Measurements from ENCODE around the gene DRC7.

The DRC7 gene

DNA sequence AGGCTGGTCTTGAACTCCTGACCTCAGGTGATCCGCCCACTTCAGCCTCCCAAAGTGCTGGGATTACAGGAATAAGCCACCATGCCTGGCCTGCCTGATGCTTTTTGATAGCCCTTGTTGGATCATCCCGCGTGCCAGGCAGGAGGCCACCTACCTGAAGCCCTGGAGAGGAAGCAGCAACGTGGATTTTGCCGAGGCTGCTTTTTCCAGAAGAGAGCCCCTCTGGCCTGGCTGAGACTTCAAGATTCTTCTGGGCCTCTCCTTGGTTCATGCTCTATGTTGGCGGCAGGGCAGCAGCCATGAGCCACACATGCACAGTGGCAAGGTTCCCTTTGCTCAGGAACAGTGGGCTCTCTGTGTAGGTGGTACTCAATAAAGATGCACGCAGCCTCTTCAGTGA is 52.5 kb downstream of the DRC7 start:
- H3K36me3 ChIP-seq (ENCODE audit: insufficient read depth, low read depth, low read length): peaks cover 10% of the 10 kb centered on the region; the same call in 1 of the 2 replicates
- no peak overlapping the region for H3K4me3 ChIP-seq (ENCODE audit: low read length)
- no peaks in the 10 kb centered on the region for H3K9me3 ChIP-seq (ENCODE audit: insufficient read depth, low read depth, low read length)
- no peak overlapping the region for H3K27ac ChIP-seq (ENCODE audit: low read length)
- no peaks in the 10 kb centered on the region for H3K4me1 ChIP-seq (ENCODE audit: insufficient read depth, low read length)
- no peaks in the 10 kb centered on the region for H3K27me3 ChIP-seq (ENCODE audit: insufficient read depth, low read length)
- no peak overlapping the region for H3K9ac ChIP-seq (ENCODE audit: low read depth, low read length)

DNA sequence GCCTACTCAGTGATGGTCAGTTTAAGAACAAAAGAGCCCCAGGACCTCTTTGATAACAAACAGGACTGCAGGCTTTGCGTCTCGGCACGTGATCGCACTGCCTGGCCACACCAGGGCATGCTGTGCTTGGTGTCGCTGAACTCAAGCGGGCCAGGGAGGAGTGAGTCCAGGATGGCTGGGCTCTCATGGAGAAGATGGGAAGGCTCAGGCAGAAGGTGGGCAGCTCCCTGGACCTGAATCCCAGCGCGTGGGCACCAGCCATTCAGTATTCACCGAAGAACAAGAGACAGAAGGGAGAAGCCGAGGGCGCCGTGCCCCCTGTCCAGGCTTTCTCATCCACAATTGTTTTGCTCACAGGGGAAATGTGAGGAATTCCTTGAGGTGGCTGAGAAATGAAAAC is 52.9 kb downstream of the DRC7 start:
- peaks cover 8% of the 10 kb centered on the region; the same call in 1 of the 2 replicates for H3K36me3 ChIP-seq (ENCODE audit: insufficient read depth, low read depth, low read length)
- no peak overlapping the region for H3K9ac ChIP-seq (ENCODE audit: low read depth, low read length)
- H3K27me3 ChIP-seq (ENCODE audit: insufficient read depth, low read length): no peaks in the 10 kb centered on the region
- no peak overlapping the region for H3K27ac ChIP-seq (ENCODE audit: low read length)
- no peaks in the 10 kb centered on the region for H3K4me1 ChIP-seq (ENCODE audit: insufficient read depth, low read length)
- H3K9me3 ChIP-seq (ENCODE audit: insufficient read depth, low read depth, low read length): no peaks in the 10 kb centered on the region
- H3K4me3 ChIP-seq (ENCODE audit: low read length): no peak overlapping the region

DNA sequence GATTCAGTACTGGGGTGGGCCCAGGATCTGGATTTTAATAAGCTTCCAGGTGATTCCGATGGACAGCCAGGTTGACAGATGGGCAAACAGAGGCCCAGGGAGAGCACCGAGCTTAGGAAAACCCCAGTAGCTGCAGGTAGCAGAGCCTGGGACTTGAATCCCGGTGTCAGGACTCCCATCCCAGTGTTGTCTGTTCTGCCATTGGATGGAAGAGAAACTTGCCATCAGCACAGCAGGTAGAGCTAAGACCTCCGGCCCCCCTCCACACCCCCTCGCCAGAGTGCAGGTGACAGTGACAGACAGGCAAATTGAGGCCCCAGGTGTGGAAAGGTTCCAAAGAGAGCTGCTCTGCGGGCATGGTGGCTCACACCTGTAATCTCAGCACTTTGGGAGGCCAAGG is 53.4 kb downstream of the DRC7 start:
- Histone ChIP-seq H3K27me3 (ENCODE audit: insufficient read depth, low read length) (no peaks in the 10 kb centered on the region), H3K27ac (ENCODE audit: low read length) (no peak overlapping the region), H3K9ac (ENCODE audit: low read depth, low read length) (no peak overlapping the region), H3K4me3 (ENCODE audit: low read length) (no peak overlapping the region), H3K36me3 (ENCODE audit: insufficient read depth, low read depth, low read length) (peaks cover 8% of the 10 kb centered on the region; the same call in 1 of the 2 replicates), H3K9me3 (ENCODE audit: insufficient read depth, low read depth, low read length) (no peaks in the 10 kb centered on the region), H3K4me1 (ENCODE audit: insufficient read depth, low read length) (no peaks in the 10 kb centered on the region)

DNA sequence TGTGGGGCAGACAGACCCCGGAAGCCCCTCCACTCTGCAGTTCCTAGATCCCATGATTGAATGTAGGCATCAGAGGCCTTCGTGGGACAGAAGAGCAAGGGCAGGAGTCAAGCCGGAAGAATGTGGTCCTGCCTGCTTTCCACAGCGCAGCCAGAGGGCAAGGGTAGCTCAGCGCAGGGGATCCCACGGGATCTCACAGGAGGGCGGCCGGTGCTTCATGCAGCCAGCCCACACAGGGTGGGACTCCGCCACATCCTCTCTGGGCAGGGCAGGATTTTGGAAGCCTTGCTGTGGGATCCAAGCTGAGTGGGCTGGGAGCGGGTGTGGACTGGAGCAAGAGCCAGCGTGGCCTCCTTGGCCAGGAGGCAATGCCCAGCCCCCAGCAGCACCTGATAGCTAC is 54.0 kb downstream of the DRC7 start:
- Histone ChIP-seq H3K9ac (ENCODE audit: low read depth, low read length) (no peak overlapping the region), H3K4me1 (ENCODE audit: insufficient read depth, low read length) (no peaks in the 10 kb centered on the region), H3K27me3 (ENCODE audit: insufficient read depth, low read length) (no peaks in the 10 kb centered on the region), H3K36me3 (ENCODE audit: insufficient read depth, low read depth, low read length) (peaks cover 11% of the 10 kb centered on the region; the same call in 1 of the 2 replicates), H3K9me3 (ENCODE audit: insufficient read depth, low read depth, low read length) (no peaks in the 10 kb centered on the region), H3K4me3 (ENCODE audit: low read length) (no peak overlapping the region), H3K27ac (ENCODE audit: low read length) (no peak overlapping the region)

DNA sequence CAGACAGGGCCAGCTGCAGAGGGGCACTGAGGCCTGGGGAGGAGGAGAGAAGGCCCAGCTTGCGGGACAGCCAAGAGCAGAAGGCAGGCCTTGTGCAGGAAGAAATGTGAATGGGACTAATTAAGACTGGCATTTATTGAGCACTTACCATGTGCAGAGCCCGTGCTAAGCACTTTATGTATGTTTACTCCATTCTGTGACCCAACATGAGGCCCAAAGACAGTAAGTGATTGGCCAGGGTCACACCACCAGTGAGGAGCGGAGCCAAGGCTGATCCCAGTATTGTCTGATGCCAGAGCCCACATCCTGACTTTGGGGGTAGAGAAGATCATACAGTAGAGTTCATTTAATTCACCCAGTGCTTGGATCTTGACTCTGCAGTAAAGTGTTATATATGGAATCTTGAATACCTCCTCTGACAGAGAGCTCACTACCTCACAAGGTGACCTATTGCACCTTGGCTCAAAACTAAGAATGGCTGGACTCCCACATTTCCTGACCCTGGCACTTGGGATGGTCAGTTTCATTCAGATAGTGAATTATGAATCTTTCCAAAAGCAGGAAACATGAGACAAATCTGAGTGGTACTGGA is 54.6 kb downstream of the DRC7 start:
- H3K4me1 ChIP-seq (ENCODE audit: insufficient read depth, low read length): no peaks in the 10 kb centered on the region
- H3K36me3 ChIP-seq (ENCODE audit: insufficient read depth, low read depth, low read length): peaks cover 15% of the 10 kb centered on the region; the same call in 1 of the 2 replicates
- no peaks in the 10 kb centered on the region for H3K9me3 ChIP-seq (ENCODE audit: insufficient read depth, low read depth, low read length)
- H3K4me3 ChIP-seq (ENCODE audit: low read length): no peak overlapping the region
- no peak overlapping the region for H3K9ac ChIP-seq (ENCODE audit: low read depth, low read length)
- H3K27me3 ChIP-seq (ENCODE audit: insufficient read depth, low read length): no peaks in the 10 kb centered on the region
- H3K27ac ChIP-seq (ENCODE audit: low read length): no peak overlapping the region

DNA sequence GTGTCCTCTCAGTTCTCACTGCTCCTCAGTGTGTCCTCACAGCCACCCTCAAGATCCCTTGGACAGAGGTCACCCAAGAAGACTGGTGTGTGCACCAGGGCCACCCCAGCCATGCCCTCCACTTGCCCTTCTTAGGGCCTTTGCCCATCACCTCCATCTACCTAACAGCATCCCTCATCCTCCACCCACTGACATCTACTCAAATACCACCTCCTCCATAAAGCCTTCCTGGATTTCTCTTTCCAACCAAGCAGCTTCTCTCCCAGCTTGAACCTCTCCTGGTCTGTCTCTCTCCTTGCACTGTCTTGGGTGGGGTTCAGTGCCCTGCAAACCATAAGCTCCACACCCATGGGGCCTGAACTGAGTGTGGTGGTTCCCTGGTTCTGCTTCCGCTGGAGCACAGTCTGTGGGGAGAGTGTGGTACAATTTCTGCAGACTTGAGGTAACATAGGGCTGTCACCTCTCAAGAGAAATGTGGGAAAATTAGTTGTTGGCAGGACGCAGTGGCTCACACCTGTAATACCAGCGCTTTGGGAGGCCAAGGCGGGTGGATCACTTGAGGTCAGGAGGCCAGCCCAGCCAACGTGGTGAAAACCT is 55.3 kb downstream of the DRC7 start:
- Histone ChIP-seq H3K9me3 (ENCODE audit: insufficient read depth, low read depth, low read length) (no peaks in the 10 kb centered on the region), H3K9ac (ENCODE audit: low read depth, low read length) (no peak overlapping the region), H3K4me3 (ENCODE audit: low read length) (no peak overlapping the region), H3K27me3 (ENCODE audit: insufficient read depth, low read length) (no peaks in the 10 kb centered on the region), H3K36me3 (ENCODE audit: insufficient read depth, low read depth, low read length) (peaks cover 16% of the 10 kb centered on the region), H3K27ac (ENCODE audit: low read length) (no peak overlapping the region), H3K4me1 (ENCODE audit: insufficient read depth, low read length) (no peaks in the 10 kb centered on the region)

DNA sequence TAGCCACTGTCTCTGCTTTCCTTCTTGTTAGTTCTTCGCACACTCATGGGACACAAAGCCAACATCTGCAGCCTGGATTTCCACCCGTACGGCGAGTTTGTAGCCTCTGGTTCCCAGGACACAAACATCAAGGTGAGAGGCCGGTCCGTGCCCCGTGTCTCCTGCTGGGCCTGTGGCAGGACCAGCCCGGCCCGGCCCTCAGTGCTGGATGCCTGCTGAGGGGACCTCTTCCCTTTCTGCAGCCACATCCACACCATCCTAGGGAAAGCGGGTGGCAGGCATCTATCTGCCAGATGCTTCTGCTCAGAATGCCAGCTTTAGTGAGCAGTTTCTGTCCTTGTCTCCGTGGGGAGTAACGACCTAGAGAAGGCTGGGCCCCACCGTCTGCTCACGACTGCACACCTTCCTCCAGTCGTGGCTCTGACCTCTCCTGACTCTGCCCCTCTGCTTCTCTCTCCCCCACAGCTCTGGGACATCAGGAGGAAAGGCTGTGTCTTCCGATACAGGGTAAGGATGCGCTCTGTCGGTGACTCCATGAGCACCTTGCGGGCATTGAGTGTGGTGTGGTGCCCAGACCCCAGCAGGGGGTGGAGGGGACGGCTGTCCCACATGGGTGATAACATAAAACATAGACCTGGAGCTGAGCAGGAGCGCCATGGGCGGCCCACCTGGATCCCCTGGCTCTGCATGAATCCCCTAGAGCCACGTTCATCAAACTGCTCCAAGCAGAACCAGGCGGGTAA is 56.4 kb downstream of the DRC7 start:
- Histone ChIP-seq H3K9me3 (ENCODE audit: insufficient read depth, low read depth, low read length) (no peaks in the 10 kb centered on the region), H3K9ac (ENCODE audit: low read depth, low read length) (no peak overlapping the region), H3K4me3 (ENCODE audit: low read length) (no peak overlapping the region), H3K27me3 (ENCODE audit: insufficient read depth, low read length) (no peaks in the 10 kb centered on the region), H3K27ac (ENCODE audit: low read length) (no peak overlapping the region), H3K4me1 (ENCODE audit: insufficient read depth, low read length) (no peaks in the 10 kb centered on the region), H3K36me3 (ENCODE audit: insufficient read depth, low read depth, low read length) (peaks cover 26% of the 10 kb centered on the region)

DNA sequence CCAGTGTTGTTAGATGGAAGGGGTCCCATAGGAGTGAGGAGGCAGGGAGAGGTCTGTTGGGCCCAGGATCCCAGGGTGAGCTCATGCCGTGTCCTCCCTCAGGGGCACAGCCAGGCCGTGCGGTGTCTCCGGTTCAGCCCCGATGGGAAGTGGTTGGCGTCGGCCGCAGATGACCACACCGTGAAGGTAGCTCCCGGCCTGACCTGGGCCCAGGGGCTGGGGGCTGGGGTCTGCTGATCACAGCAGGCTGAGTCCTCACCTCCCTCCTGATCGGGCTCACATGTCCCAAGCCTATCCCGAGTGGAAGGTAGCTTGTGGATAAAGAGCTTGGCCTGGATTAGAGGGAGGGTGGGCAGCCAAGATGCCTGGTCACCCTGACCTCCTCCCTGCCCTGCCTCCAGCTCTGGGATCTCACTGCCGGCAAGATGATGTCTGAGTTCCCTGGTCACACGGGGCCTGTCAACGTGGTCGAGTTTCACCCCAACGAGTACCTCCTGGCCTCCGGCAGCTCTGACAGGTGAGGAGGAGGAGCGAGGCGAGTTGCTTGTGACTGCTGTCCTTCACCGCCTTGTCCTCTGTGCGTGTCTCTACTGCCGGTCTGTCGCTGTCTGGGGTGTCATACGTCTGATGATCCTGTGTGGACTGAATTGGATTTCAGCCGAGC is 57.1 kb downstream of the DRC7 start:
- H3K9ac ChIP-seq (ENCODE audit: low read depth, low read length): no peak overlapping the region
- no peak overlapping the region for H3K4me3 ChIP-seq (ENCODE audit: low read length)
- H3K9me3 ChIP-seq (ENCODE audit: insufficient read depth, low read depth, low read length): no peaks in the 10 kb centered on the region
- no peaks in the 10 kb centered on the region for H3K27me3 ChIP-seq (ENCODE audit: insufficient read depth, low read length)
- no peaks in the 10 kb centered on the region for H3K4me1 ChIP-seq (ENCODE audit: insufficient read depth, low read length)
- H3K27ac ChIP-seq (ENCODE audit: low read length): no peak overlapping the region
- H3K36me3 ChIP-seq (ENCODE audit: insufficient read depth, low read depth, low read length): peaks cover 30% of the 10 kb centered on the region

DNA sequence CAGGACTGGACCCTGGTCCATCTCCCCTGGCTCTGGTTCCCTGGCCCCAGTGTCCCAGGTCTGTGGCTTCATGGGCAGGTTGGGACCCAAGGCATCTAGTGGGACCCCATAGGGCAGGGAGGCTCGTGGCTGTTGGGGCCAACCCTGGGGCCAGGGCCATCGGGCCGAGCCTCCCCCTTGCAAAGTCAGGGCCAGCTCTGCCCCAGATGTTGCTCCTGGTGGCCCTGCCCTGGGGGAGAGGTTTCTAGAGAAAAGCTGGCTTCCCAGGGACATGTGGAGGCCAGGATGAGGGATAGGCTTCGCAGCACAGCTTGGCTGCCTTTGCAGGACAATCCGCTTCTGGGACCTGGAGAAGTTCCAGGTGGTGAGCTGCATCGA is 57.6 kb downstream of the DRC7 start:
- Histone ChIP-seq H3K9ac (ENCODE audit: low read depth, low read length) (no peak overlapping the region), H3K27ac (ENCODE audit: low read length) (no peak overlapping the region), H3K9me3 (ENCODE audit: insufficient read depth, low read depth, low read length) (no peaks in the 10 kb centered on the region), H3K4me3 (ENCODE audit: low read length) (no peak overlapping the region), H3K27me3 (ENCODE audit: insufficient read depth, low read length) (no peaks in the 10 kb centered on the region), H3K36me3 (ENCODE audit: insufficient read depth, low read depth, low read length) (peaks cover 30% of the 10 kb centered on the region), H3K4me1 (ENCODE audit: insufficient read depth, low read length) (no peaks in the 10 kb centered on the region)

DNA sequence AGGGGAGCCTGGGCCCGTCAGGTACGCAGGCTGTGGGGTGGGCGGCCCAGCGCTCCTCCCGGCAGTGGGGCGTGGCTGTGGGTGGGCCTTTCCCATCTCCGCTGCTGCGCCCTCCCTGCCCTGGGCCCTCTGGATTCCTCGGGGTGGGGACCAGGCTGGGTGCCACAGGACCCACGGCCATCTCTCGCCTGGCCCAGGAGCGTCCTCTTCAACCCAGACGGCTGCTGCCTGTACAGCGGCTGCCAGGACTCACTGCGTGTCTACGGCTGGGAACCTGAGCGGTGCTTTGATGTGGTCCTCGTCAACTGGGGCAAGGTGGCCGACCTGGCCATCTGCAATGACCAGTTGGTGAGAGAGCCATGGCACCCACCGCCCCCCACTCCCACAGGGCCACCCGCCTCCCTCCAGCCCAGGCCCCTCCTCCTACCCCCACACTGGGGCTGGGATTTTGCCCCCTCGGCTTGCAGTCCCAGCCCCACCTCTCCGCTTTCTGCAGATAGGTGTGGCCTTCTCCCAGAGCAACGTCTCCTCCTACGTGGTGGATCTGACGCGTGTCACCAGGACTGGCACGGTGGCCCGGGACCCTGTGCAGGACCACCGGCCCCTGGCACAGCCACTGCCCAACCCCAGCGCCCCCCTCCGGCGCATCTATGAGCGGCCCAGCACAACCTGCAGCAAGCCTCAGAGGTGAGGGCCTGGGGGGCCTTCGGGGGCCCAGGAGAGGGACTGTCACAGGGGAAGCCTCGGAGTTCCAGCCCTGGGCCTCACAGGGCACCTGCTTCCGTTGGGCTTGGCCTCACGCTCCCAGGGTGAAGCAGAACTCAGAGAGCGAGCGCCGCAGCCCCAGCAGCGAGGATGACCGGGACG is 58.2 kb downstream of the DRC7 start:
- H3K36me3 ChIP-seq (ENCODE audit: insufficient read depth, low read depth, low read length): peaks cover 30% of the 10 kb centered on the region
- H3K4me1 ChIP-seq (ENCODE audit: insufficient read depth, low read length): no peaks in the 10 kb centered on the region
- no peaks in the 10 kb centered on the region for H3K27me3 ChIP-seq (ENCODE audit: insufficient read depth, low read length)
- no peak overlapping the region for H3K27ac ChIP-seq (ENCODE audit: low read length)
- no peak overlapping the region for H3K9ac ChIP-seq (ENCODE audit: low read depth, low read length)
- H3K4me3 ChIP-seq (ENCODE audit: low read length): no peak overlapping the region
- H3K9me3 ChIP-seq (ENCODE audit: insufficient read depth, low read depth, low read length): no peaks in the 10 kb centered on the region
